NCI-H345 treated with DMSO at 0.1 percent for 48 hours (cell line): ENCODE results near the gene MAPK6.
"Not testable (repeated sequence)": the region's sequence is repeated elsewhere in the genome, so short reads cannot be mapped to it uniquely, and the experiment has no call there.

ENCODE experiments used
- DNase-seq: peaks from one replicate; lab custom pipeline; 2025; ENCODE audit not compliant: unreplicated experiment; lab: John Stamatoyannopoulos, UW

Gene MAPK6

DNA sequence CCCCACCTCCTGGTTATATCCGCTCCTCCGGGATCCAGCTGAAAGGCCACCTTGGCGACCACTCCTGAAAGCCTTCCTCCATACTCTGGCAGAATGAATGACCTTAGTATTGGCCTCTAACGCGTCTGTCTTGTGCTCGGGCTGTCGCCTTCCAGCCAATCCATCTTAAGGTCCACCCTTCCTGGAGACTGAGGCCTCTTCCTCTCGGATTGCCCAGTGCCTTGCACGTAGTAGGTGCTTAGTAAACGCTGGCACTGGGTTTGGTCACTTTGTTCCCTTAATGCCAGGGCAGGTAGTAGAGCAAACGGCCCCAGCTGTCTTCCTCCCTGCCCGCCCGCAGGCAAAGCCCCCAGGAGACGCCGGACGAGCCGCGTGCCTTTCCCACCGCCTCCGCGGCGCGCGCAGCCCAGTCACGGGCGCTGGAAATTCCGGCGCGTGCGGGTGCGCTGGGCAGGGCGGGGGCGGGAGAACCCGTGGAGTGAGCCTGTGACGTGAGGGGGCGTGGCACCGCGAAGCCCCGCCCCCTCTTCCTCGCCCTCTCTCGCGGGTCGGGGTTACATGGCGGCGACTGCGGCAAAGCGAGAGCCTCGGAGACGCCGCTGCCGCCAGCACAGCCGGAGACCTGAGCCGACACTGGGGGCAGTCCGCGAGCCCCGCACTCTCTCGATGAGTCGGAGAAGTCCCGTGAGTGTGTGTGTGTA is at the start of gene MAPK6:
TSS of gene MAPK6 (plus strand) at position 527 of the 701 bp plus-strand sequence. CDS start 27,242 bp downstream, outside the sequence.
- DNase-seq, result peak; percentile 45

DNA sequence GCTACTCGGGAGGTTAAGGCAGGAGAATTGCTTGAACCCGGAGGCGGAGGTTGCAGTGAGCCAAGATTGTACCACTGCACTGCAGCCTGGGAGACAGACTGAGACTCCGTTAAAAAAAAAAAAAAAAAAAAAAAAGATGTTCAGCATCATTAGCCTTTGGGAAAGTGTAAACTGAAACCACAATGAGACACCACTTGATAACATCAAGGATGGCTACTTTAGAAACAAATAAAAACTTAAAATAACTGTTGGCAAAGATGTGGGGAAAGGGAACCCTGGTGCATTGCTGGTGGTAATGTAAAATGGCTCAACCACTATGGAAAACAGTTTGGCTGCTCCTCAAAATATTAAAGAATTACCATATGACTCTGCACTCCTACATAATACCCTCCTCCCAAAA is 49.3 kb upstream of the MAPK6 start:
- no peak for DNase-seq

DNA sequence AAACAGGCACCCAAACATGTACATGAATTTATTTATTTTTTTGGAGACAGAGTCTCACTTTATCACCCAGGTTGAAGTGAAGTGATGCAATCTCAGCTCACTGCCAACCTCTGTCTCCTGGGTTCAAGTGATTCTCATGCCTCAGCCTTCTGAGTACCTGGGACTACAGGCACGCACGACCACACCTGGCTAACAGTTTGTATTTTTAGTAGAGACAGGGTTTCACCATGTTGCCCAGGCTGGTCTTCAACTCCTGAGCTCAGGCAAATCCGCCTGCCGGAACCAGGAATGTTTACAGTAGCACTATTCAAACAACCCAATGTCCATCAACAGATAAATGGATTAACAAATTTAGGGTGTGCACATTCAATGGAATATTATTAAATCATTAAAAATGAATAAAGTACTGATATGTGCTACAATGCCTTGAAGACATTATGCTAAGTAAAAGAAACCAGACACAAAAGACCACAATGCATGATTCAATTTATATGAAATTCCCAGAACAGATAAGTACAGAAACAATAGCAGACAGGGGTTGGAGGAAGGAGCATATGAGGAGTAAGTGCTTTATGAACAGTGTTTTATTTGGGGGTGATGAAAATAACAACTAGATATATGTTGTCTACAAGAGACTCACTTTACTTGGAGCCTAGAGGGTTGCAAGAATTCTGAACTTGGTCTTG is 48.7 kb upstream of the MAPK6 start:
- no peak for DNase-seq

DNA sequence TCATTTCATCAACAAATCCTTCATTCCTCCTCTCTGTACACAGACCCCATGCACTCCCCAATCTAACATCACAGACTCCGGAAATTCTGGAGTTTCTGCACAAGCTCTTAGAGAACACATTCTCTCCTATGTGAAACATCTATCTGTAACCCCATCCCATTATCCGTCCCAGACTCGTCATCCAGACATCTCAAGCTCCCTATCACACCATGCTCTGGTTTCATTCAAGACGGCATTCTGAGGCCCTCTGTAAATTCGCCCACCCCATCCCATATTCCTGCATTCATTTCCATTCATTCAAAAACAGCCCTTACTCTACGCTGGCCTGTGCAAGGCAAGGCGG is 48.0 kb upstream of the MAPK6 start:
- DNase-seq, result no peak

DNA sequence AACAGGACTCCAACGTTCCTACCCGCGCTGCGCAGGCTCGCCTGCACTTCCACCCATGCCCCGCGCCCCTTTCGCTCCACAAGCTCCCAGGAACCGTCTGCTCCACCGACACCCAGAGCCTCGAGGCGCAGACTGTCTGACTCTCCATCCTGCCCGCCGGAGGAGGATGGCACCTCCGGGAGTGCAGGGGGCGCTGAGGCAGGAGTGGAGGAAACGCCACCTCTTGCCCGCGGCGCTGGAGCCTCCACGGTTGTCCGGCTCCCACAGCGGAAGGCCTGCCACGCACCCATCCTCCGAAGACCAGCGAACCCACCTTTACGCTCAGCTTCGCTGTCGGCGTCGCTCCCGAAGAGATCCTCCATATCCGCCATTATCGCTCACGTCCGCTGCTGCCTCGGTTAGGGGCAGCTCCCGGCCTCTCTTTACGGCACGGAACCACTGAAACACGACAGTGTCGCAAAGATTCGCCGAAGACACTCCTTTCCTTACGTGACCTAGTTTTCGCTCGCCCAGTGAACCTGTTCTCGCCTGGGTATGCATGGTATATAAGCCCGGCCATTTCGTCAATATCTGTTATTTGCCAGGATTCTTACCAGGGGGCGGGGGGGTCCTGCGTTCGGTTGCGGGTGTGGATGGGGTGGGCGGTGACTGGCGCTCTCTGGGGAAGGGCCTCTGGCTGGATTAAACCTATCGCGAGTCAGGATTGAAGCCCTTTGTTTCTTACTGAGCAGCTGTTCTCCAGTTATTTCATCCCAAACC is 47.5 kb upstream of the MAPK6 start, which contains the start of gene LEO1:
TSS of gene LEO1 (minus strand) at position 404 of the 759 bp plus-strand sequence. CDS start at position 371, 33 bp downstream.
- peak; percentile 85 for DNase-seq

DNA sequence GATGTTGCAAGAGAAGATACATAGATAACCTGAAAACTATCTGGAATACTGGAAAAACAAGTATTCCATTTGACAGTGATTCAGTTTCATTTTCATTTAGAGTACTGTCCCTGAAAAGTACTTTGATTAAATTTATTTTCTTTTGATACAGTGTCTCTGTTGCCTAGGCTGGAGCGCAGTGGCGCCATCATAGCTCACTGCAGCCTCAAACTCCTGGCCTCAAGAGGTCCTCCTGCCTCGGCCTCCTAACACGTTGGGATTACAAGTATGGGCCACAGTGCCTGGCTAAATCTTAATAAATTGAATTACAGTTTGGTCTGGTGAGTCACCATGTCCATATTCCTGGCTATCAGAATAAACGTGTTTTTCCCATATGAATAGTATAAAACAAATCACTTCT is 45.8 kb upstream of the MAPK6 start:
- no peak for DNase-seq

DNA sequence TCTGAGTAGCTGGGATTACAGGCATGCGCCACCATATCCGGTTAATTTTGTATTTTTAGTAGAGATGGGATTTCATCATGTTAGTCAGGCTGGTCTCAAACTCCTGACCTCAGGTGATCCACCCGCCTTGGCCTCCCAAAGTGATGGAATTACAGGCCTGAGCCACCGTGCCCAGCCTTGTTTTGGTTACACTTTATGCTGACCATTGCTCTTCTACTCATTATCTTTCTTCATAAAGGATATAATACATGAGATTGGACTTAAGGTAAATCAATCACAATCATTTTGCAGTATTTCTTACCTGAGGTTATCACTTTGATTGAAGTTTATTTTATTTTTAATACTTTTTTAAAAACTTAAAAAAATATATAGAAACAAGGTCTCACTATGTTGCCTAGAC is 45.2 kb upstream of the MAPK6 start:
- DNase-seq, result no peak

DNA sequence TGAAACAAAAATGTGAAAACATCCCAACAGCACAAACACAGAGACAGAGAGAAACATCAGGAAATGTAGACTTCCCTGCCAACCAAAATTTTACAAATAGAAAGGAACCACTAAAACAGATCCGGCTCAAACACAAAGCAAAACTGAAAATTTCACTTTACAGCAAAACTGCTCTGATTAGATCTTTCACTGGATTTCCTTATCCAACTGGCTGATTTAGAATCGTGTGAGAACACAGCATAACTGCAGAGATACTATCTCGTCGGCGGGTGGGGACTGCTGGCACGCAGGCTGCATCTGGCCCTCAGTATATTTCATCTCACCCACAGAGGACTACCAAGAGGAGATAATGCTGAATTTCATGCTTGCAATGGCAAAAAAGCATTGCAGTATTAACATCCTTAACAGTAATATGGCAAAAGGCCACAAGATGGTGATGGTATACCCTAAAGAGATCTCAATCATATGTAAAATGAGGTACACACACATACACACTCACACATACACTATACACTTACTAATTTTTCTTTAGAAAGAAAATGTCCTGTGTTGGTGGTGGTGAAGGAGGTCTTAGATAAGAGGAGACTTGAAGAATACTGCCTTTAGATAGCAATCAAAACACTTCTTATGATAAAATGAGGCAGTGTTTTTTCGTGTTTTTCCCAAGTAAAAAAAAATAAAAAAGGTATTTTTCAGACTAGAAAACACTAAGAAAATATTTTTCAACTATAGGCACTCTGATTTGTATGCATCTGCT is 36.8 kb upstream of the MAPK6 start:
- DNase-seq, result no peak

DNA sequence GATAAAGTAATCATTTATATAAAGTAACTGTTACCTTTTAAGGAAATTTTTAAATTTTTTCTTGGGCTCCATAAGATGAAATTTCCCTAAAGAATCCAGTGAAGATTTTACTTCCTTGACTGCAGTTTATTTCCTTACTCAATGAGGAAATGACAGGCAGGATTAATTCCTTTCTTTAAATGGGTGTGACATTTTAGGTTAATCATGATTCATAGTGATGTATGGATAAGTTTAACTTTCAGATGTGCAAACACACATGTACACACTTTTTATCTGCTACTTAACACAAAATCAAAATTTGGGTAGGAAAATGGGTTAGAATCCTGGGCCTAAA is 36.3 kb upstream of the MAPK6 start:
- DNase-seq, result no peak

DNA sequence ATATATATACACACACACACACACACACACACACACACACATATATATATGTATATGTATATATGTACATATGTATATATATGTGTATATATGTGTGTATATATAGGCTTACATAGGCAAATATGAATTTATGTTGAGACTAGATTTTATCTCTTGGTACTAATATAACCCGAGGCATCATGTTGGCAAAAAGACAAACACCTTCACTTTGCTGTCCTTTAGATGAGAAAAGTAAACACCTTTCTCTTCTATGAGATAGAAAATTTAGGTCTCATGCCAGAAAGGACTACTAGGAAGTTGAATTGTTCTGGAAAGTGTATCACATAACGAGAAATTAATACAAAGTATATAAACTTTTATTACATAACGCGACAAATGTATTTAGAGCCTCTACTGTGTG is 27.9 kb upstream of the MAPK6 start:
- no peak for DNase-seq

DNA sequence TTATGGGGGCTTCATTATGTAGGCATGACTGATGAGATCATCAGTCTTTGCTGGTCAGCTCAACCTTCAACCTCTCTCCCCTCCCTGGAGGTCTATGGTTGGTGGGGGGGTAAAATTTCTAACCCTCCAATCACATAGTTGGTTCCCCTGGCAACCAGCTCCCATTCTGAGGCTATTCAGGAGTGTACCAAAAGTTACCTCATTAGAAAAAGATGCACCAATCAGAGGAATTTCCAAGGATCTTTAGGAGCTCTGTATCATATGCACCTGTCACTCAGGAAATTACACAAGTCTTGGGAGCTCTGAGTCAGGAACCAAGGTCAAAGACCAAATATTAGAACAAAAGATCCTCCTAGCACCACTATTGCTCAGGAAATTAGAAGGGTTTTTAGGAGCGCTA is 26.1 kb upstream of the MAPK6 start:
- no peak for DNase-seq

DNA sequence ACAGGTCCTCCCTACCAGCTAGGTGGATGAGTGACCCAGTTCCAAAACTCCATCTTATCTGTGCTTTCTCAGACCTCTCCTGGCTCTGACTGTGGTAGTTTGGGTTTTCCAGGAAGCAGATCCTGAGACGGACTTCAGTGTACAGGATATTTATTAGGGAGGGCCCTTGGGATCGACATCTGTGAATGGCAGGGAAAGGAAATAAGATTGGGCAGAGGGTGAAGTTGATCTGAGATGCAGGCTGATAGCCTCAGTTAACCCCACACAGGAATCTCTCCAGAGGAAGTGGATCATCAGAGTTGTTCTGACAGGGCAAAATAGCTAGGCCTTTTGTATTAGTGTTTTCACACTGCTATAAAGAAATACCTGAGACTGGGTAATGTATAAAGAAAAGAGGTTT is 16.7 kb upstream of the MAPK6 start:
- no peak for DNase-seq

DNA sequence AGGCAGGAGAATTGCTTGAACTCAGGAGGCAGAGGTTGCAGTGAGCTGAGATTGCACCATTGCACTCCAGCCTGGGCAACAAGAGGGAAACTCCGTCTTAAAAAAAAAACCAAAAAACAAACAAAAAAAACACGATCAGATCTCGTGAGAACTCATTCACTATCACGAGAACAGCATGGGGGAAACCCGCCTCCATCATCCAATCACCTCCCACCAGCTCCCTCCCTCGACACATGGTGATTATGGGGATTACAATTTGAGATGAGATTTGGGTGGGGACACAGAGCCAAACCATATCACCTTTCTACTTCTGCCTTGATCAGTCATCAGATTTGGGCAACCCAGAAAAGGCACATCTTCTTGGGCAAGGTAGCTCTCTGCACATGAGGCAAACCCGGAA is 15.9 kb upstream of the MAPK6 start:
- not testable (repeated sequence) for DNase-seq

DNA sequence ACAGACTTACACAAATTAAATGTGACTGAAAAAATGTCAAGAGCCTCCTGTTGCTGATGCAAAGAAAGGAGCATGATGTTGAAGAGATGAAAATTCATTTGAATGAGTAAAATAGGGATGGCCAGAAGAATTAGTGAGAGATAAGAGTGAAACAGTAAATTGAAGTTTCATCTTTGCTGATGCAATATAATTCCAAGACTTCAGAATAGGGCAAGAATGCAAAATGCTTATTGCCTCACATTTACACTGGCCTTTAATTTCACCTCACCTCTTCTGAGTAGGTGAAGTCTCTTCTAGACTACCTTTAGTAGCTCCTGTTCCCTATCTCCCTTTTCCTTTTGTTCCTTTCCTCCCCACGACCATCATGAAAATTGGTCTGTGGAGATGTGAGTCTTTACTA is 15.3 kb upstream of the MAPK6 start:
- no peak for DNase-seq

DNA sequence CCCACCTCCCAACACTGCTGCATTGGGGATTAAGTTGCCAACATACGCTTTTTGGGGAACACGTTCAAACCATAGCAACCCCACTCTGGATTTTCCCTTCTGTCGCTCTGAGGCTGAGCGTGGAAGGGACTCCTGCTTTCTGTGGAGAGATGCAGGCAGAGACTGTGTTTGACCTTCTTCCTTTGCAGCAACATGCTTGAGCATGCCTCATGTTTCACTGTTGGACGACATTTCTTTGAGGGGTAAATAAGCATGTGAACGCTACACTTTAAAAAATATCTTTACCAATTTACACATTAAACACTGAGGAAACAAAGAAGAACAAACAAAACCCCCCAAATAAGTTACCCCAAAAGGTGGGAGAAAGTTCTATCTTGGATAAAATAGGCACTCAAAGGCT is 14.2 kb upstream of the MAPK6 start:
- no peak for DNase-seq

DNA sequence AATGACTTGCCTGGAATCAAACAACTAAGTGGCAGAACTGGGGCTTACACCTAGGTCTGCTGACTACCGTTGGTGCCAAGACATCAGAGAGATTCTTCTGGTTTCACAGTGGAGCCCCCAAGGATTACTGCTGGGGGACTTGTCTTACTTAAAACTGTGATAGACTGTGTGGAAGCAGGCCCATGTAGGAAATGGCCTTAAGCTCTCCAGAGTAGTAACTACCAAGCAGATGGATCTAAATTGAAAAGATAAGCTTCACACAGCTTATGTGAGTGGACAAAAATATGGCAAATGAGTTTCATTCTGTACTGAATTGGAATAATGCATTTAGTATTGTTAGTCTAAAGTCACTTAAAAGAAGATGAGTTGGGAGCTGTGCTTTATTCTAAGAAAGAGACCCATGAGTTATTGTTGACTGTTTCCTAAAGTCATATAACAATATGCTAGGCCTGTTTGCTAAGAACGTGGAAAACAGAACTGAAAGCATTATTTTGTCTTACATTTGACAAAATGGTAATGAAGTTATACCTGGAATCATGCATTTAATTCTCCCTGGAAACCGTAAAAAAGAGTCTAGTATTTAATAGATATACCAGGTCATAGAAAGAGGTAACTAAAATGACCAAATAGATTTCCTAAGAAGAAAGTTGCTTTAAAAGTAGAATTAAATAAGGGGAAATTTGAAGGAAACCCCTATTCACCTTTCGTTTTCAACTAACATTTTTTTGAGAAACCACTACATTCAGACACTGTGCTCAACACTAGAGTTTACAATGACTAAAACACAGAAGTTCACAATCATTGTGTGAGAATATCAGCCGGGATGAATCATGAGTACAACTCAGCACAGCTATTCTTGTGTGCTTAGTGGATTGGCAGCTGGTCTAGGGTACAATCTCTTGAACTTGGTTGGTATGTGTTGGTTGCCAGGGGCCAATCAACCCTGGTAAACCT is 13.0 kb upstream of the MAPK6 start:
- DNase-seq, result no peak

DNA sequence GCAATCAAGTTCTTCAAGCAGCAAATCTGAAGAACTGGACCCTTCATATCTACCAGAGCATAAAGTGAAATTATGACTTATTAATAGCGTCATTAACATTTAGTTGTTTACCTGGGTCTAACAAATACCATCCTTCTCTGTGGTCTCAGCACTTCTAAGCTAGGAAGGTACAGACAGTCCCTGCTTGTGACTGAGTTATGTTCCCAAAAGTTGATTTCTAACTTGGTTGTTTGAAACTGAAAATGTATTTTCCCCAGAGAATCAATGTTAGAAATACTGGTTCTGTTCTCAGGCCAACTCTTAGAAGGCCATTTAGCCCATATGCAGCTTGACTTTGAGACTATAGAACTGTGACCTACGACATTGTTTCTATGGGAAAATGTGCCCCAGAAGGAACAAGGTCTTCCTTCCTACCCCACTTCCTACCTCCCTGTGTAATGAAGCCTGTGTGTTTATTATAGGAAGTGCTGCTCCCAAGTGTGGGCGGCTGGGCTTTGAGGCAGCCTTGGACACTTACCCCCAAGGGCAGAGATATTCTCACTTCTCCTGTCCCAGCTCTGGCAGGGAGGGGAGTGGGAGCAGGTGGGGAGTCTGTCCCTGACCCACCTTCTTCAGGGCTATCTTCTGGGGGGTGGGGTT is 12.2 kb upstream of the MAPK6 start:
- DNase-seq, result no peak

DNA sequence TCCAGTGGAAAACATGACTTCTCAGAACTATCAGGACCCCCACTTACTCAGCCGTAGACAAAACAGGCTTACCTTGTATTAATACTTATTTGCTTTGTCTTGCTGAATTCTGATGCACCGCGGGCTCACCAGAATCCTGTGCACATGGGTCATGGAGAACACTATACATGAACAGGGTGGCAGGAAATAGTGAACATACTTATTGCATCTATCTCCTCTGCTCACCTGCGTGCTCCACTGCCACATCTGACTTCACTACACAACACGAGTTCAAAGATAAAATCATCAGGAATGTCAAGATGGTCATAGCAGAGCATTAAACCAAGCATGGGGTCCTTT is 10.7 kb upstream of the MAPK6 start:
- DNase-seq, result no peak

DNA sequence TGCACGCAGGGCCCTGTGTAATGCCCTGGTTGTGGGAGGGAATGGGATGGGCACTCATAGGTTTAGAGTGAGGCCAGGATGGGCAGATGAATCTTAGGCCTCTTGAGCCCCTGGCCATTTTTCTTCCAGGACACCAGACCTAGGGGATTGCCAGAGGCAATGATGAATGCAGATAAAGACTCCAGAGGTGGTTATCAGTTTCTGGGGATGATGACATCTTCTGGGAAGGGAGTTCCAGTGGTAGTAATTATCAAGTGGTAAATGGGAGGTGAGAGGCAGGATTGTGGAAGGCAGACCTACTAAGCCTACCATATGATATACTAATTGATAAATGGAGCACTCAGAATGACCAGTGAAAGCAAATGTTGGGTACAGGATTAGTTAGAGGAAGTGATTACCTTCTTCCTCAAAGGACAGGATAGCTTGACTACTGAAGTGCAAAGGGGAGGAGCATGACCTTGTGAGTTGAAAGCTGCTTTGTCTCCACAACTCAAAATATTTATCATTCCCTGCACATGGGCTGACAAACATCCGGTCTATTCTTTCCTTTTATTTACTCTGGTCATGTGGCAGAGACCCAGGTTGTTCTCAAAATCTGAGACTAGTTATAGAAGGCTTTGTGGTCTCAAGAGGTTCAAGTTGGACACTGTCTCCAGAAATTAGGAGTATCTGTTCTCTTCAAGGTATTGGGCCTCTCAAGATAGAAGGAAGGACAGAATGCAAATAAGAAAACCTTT is 10.2 kb upstream of the MAPK6 start:
- DNase-seq, result no peak
